Stimulated activated effector memory CD8-positive, alpha-beta T cell treated with anti-CD3 and anti-CD28 coated beads, Interleukin-12 subunit alpha, Interleukin-12 subunit beta, amount 100 ng/mL, for 72 hours (primary cell): ENCODE measurements around the gene AMFR.

Experiments used
- ATAC-seq: fragments of 150-1000 bp; cut with Tn5 transposase; 2 replicates; pipeline ENCODE4 v1.10.0; 2021
- DNase-seq, 2 donors: peaks; one replicate each; pipeline ENCODE4 v3.0.0; 2021 to 2022; ENCODE audit warnings: low spot score in 2 of 2
- H3K27ac Mint-ChIP-seq: one replicate; pipeline ENCODE4 v1.8.0; 2022; ENCODE audit warnings: mild to moderate bottlenecking, mixed read lengths
- H3K36me3 Mint-ChIP-seq: one replicate; pipeline ENCODE4 v1.8.0; 2022; ENCODE audit warnings: mild to moderate bottlenecking, mixed read lengths
- H3K4me1 Mint-ChIP-seq: one replicate; pipeline ENCODE4 v1.8.0; 2022; ENCODE audit warnings: mixed read lengths
- H3K4me3 Mint-ChIP-seq: one replicate; pipeline ENCODE4 v1.8.0; 2022; ENCODE audit warnings: mild to moderate bottlenecking, mixed read lengths
- H3K9me3 Mint-ChIP-seq: one replicate; pipeline ENCODE4 v1.8.0; 2022; ENCODE audit warnings: mixed read lengths

Gene AMFR

GRCh38 chr16:56331399-56331798, 93.9 kb downstream of the AMFR start:
- Mint-ChIP-seq H3K27ac (no peak overlapping the region), H3K9me3 (no peaks in the 10 kb centered on the region), H3K4me1 (no peaks in the 10 kb centered on the region), H3K36me3 (peaks cover 5% of the 10 kb centered on the region), H3K4me3 (no peak overlapping the region)
- ATAC-seq (no peak), DNase-seq (no peak)

GRCh38 chr16:56330476-56330875, 94.9 kb downstream of the AMFR start:
- no peak for ATAC-seq
- Mint-ChIP-seq H3K27ac (no peak overlapping the region), H3K9me3 (no peaks in the 10 kb centered on the region), H3K4me1 (peaks cover 5% of the 10 kb centered on the region), H3K36me3 (peaks cover 5% of the 10 kb centered on the region), H3K4me3 (no peak overlapping the region)
- DNase-seq: no peak

DNA sequence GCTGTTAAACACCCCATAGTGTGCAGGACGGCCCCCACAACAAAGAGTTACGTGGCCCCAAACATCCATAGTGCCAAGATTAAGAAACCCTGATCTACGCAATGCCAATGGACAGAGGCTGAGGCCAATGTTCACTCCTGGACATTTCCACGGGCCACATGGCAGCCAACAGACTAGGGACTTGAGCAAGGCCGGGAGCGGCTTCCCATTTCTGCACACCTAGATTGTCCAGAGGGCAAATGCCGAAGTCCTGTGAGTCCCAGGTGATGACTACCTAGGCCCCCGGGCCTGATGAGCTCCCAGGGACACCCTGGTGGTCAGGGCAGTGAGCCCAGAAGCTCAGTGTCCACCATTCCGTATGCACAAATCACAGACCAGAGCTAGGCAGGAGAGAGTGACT, 95.5 kb downstream of the AMFR start:
- Mint-ChIP-seq H3K4me1 (peaks cover 5% of the 10 kb centered on the region), H3K36me3 (peaks cover 5% of the 10 kb centered on the region), H3K9me3 (no peaks in the 10 kb centered on the region), H3K27ac (no peak overlapping the region), H3K4me3 (no peak overlapping the region)
- no peak for ATAC-seq
- DNase-seq: no peak

GRCh38 chr16:56328276-56329022, 96.9 kb downstream of the AMFR start:
- Mint-ChIP-seq H3K36me3 (peaks cover 5% of the 10 kb centered on the region), H3K4me1 (peaks cover 5% of the 10 kb centered on the region), H3K9me3 (no peaks in the 10 kb centered on the region), H3K27ac (no peak overlapping the region), H3K4me3 (no peak overlapping the region)
- ATAC-seq (no peak), DNase-seq (no peak)

DNA sequence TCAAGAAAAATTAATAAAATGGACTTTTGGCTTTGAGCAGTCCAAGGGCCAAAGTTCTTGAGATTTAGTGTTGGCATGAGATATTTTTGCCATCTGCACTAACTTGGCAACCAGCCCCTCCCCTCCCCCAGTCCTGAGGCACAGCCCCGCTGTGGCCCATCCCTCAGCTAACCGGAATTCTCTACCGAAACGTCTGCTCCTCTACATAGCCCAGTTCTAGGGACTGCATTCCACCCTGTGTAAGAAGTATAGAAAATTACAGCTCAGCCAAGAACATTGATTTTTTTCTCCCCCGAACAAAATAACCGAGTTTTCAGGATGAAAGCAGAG, 97.5 kb downstream of the AMFR start:
- ATAC-seq (no peak), DNase-seq (no peak)
- H3K36me3 Mint-ChIP-seq: peaks cover 5% of the 10 kb centered on the region
- no peak overlapping the region for H3K27ac Mint-ChIP-seq
- no peak overlapping the region for H3K4me3 Mint-ChIP-seq
- H3K4me1 Mint-ChIP-seq: peaks cover 5% of the 10 kb centered on the region
- no peaks in the 10 kb centered on the region for H3K9me3 Mint-ChIP-seq

GRCh38 chr16:56327071-56327928, 98.0 kb downstream of the AMFR start:
- DNase-seq: no peak
- Mint-ChIP-seq H3K4me3 (no peak overlapping the region), H3K36me3 (peaks cover 5% of the 10 kb centered on the region), H3K27ac (no peak overlapping the region), H3K4me1 (peaks cover 5% of the 10 kb centered on the region), H3K9me3 (no peaks in the 10 kb centered on the region)
- no peak for ATAC-seq

DNA sequence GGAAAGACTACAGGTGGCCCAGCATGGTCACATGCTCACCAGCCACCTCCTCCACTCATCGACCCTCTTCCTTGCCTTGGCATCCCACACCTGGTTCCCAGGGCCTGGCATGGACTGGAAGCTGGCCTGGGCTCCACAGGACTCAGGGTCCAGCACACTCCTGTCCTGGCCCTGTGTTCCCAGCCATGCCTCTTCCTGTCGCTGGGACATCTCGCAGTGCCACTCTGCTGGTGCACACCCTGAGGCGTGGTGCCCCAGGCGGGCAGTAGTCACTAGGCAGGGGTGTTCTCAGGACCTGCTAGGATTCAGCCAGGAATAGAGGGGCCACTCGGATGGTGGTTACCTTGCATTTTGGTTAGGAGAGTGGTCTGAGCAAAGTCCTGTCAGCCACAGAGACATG, 99.4 kb downstream of the AMFR start:
- Mint-ChIP-seq H3K9me3 (no peaks in the 10 kb centered on the region), H3K4me1 (peaks cover 6% of the 10 kb centered on the region), H3K4me3 (no peak overlapping the region), H3K27ac (peak overlapping the region; percentile 12), H3K36me3 (no peaks in the 10 kb centered on the region)
- DNase-seq: no peak
- ATAC-seq: no peak

DNA sequence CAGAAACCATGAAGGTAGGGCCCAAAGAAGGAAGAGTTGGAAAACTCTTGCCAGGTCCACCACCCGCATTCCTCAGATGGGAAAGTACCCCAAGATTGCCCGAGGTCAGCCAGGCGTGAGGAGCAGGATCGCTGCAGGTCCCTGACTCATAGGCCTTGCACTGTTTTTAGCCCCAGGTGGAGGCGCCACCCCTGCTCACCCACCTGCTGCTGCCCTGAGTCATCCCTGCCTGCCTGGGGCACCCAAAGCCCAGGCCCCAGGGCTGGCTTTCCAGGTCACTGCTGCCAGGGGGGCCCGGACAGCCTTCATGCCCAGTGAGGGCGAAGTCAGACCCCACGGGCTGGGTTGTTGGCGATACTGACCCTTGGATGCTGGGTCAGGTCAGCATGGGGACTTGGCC, 100.9 kb downstream of the AMFR start:
- H3K27ac Mint-ChIP-seq: no peak overlapping the region
- DNase-seq (no peak), ATAC-seq (no peak)
- peaks cover 11% of the 10 kb centered on the region for H3K4me1 Mint-ChIP-seq
- H3K36me3 Mint-ChIP-seq: no peaks in the 10 kb centered on the region
- H3K9me3 Mint-ChIP-seq: no peaks in the 10 kb centered on the region
- no peak overlapping the region for H3K4me3 Mint-ChIP-seq

DNA sequence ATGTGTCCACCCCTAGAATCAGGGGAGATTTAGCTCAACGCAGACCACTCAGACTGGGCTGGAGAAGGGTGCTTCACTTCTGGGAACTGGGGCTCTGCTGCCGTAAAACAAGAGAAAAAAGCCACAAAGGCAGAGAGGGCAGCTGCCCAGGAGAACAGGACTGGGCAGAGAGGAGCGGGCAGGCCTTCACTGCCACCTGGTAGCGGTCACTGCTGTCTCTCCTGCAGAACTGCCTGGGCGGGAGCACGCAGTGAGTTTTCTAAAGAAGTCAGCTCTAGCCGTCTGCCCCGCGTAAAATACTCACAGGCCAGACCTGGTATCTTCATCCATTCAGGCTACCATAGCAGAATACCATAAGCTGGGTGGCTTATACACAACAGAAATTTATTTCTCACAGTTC, 103.8 kb downstream of the AMFR start:
- no peak for ATAC-seq
- H3K4me1 Mint-ChIP-seq: peaks cover 26% of the 10 kb centered on the region

GRCh38 chr16:56320811-56321558, 104.4 kb downstream of the AMFR start:
- peak overlapping the region; percentile 9 for H3K27ac Mint-ChIP-seq
- no peaks in the 10 kb centered on the region for H3K36me3 Mint-ChIP-seq
- no peaks in the 10 kb centered on the region for H3K9me3 Mint-ChIP-seq
- no peak for ATAC-seq
- H3K4me1 Mint-ChIP-seq: peaks cover 22% of the 10 kb centered on the region
- no peak for DNase-seq
- no peak overlapping the region for H3K4me3 Mint-ChIP-seq

More for the DNA sequence above, 103.8 kb downstream of the AMFR start:
- Mint-ChIP-seq H3K9me3 (no peaks in the 10 kb centered on the region), H3K36me3 (no peaks in the 10 kb centered on the region), H3K4me3 (no peak overlapping the region), H3K27ac (no peak overlapping the region)
- no peak for DNase-seq

DNA sequence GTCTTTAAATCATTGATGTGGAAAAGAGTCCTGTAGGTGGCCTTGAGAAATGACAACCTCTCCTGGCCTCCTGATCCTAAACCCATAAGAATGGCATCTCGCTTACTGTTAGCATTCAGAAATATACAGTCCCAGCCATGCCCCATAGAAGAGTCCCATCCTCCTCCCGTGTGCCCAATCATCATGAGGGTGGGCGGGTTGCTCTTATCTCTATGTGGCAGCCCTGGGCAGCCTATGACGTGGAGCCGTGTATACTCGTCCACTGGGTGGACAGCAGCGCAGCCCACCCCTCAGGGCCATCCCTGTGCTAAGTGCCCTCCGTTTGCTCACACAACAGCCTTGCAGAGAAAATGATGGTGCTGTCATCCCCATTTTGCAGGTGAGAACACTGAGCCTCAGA, 105.3 kb downstream of the AMFR start:
- Mint-ChIP-seq H3K27ac (peak overlapping the region; percentile 9), H3K4me1 (peaks cover 21% of the 10 kb centered on the region), H3K36me3 (no peaks in the 10 kb centered on the region), H3K4me3 (no peak overlapping the region), H3K9me3 (no peaks in the 10 kb centered on the region)
- DNase-seq (no peak), ATAC-seq (no peak)

DNA sequence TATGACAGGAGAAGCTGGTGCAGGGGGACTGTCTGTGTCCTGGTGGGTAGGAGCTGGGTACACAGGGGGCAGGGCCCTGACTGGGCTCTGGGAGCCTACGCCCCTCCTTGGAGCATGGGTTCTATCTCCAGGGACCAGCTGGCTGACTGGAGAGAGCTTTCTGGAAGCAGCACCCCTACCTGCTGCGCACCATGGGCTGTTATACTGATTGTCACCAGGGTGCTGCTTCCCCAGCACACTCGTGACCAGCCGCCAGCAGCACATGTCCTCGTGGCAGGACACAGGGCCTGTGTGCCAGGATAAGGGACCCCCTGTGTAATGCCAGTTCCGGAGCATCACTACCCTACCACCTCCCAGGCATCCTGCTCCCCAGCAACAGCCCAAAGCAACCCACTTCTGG, 106.0 kb downstream of the AMFR start:
- Mint-ChIP-seq H3K4me1 (peaks cover 21% of the 10 kb centered on the region), H3K9me3 (no peaks in the 10 kb centered on the region), H3K4me3 (no peak overlapping the region), H3K27ac (no peak overlapping the region), H3K36me3 (no peaks in the 10 kb centered on the region)
- no peak for DNase-seq
- no peak for ATAC-seq

- no peak overlapping the region for H3K4me3 Mint-ChIP-seq
- DNase-seq (no peak), ATAC-seq (no peak)
- no peaks in the 10 kb centered on the region for H3K9me3 Mint-ChIP-seq
- peaks cover 21% of the 10 kb centered on the region for H3K4me1 Mint-ChIP-seq
- H3K36me3 Mint-ChIP-seq: no peaks in the 10 kb centered on the region
- no peak overlapping the region for H3K27ac Mint-ChIP-seq
Measured at GRCh38 chr16:56318827-56319140, 106.6 kb downstream of the AMFR start.

DNA sequence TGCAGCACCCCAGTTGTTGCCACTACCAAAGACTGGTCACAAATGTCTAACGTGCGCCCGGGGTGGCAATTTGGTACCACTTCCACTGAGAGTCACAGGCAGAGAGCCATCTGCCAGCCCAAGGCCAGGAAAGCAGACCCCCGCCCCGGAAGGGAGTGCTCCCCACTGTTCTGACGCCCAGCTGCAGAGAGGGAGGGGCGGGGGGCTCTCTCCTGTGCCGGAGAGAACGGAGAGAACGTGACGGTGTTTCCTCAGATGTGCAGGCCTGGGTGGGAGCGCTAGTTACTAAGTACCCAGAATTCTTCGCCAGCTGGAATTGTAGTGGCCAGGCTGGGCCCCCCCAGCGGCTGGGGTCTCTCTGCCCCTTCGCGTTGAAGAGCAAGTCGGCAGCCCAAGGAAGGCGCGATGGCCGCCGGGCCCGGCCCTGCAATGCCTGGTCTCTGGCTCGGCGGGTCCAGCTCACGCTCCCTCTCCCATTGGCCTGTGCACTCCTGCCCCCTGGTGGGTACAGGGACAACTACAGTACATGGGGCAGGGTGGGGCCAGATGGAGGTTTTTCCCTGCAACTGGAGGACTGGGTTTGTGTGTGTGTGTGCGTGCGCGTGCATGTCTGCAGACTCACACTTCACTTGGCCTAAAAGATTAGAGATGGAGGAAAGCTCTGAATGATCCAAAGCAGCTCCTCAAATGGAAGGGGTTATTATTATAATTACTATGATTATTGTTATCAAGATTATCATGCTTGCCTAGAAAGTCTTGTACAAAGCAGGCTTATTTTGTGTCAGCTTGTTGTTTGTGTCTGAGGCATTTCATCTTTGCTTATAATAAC, 107.1 kb downstream of the AMFR start:
- no peaks in the 10 kb centered on the region for H3K9me3 Mint-ChIP-seq
- peak; percentile 86 to 89 for DNase-seq
- H3K4me3 Mint-ChIP-seq: peak overlapping the region; percentile 55

GRCh38 chr16:56316545-56316944, 108.8 kb downstream of the AMFR start:
- H3K36me3 Mint-ChIP-seq: no peaks in the 10 kb centered on the region
- no peak overlapping the region for H3K27ac Mint-ChIP-seq
- H3K4me3 Mint-ChIP-seq: no peak overlapping the region
- DNase-seq (no peak), ATAC-seq (no peak)
- peaks cover 21% of the 10 kb centered on the region for H3K4me1 Mint-ChIP-seq
- no peaks in the 10 kb centered on the region for H3K9me3 Mint-ChIP-seq

More for the DNA sequence above, 107.1 kb downstream of the AMFR start:
- Mint-ChIP-seq H3K36me3 (no peaks in the 10 kb centered on the region), H3K4me1 (peaks cover 21% of the 10 kb centered on the region), H3K27ac (no peak overlapping the region)
- peak; percentile 93 for ATAC-seq
